EL (cell line): ENCODE measurements around the gene LPCAT1.
A peak's percentile ranks its signal among the peaks of the same experiment; 100 is the strongest.

Experiments used
- DNase-seq: peaks from one replicate; pipeline ENCODE4 v3.0.0-alpha.2; 2016

The LPCAT1 gene

DNA sequence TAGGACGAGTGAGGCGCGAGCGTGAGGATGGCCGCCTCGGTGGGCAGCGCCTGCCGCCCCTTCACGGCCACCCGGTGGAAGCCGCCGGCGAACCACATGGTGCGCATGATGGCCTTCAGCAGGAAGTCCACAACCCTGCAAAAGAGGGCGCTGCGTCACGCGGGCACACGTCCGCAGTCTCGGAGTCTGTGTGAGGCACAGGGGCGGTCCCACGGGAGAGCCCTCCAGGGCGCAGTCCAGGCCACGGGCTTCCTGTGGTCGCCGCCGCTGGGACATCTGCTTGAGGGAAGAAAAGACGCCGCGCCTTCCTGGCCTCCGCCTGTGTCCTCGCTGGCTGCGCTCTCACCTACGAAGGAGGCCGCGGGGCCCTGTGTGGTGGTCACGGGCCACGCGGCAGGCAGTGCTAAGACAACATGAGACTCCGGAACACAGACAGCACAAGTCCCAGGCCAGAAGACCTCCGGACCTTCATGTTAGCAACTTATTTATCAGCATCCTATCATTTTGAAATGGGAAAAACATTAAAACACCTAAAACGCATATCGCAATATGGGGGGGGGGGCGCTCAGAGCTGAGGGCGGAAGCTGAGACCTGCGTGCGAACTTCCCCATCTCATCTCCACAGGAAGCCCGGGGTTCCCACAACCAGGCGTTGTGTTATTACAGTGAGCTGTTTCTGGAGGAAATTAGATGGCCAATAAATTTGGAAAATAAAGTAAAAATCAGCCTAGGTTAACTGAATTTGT is 28.8 kb downstream of the LPCAT1 start:
- no peak for DNase-seq

DNA sequence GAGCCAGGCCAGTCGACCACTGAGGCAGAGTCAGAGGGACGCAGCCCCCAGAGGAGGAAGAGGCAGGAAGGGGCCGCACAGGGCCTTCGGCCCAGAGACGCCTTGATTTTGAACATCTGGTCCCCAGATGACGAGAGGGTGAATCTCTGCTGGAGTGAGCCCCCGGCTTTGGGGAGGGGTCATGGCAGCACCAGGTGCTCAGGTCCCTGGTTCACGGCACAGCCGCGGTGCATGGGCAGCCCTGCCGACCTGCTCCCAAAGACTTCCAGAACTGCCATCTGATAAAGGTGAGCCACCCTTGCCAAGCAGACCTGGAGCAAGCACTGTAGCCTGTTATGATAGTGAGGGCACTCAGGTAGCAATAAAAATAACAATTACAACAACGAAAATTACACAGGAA is 29.8 kb downstream of the LPCAT1 start:
- DNase-seq: no peak

GRCh38 chr5:1493413-1493812 is 30.3 kb downstream of the LPCAT1 start:
- no peak for DNase-seq

DNA sequence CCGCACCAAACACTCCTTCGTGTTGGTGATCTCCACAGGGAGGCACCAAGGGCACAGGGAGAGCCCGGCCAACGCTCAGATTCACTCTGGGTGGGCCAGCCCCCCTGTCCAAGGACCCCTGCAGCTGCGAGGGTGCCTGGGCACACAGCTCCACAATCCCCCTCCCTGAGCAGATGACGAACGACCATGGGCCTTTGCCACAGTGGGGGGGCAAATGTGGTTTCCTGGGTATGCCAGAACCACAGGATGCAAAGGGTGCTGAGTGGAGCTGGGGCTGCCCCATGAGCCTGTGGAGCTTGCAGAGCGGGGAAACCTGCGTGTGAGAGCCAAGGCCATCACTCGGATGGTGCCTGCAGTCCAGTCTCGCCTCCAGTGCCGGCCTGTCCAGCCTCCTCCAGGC is 31.0 kb downstream of the LPCAT1 start:
- DNase-seq: no peak

DNA sequence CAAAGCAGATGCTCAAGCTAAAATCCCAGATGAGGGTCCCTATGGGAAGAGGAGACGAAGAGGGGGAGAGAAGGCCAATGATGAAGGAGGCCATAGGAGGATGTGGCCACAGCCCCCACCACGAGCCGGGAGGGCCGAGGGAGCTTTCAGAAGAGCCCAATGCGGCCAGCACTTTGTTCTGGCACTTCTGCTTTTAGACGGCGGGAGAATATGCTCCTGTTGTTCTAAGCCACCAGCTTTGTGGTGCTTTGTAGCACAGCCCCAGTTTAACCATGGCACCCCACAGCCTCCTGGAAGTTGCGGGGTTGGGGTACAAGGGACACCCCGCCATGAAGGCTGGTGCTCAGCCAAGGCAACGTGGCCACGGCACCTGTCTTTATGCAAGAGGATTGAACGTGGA is 33.4 kb downstream of the LPCAT1 start:
- no peak for DNase-seq

- no peak for DNase-seq
Measured at GRCh38 chr5:1489754-1490153, 34.0 kb downstream of the LPCAT1 start.

GRCh38 chr5:1488882-1489680 is 34.7 kb downstream of the LPCAT1 start:
- peak; percentile 63 for DNase-seq

GRCh38 chr5:1487079-1487764 is 36.5 kb downstream of the LPCAT1 start:
- DNase-seq: no peak

- DNase-seq: no peak
Measured at GRCh38 chr5:1486271-1486670, 37.5 kb downstream of the LPCAT1 start.

DNA sequence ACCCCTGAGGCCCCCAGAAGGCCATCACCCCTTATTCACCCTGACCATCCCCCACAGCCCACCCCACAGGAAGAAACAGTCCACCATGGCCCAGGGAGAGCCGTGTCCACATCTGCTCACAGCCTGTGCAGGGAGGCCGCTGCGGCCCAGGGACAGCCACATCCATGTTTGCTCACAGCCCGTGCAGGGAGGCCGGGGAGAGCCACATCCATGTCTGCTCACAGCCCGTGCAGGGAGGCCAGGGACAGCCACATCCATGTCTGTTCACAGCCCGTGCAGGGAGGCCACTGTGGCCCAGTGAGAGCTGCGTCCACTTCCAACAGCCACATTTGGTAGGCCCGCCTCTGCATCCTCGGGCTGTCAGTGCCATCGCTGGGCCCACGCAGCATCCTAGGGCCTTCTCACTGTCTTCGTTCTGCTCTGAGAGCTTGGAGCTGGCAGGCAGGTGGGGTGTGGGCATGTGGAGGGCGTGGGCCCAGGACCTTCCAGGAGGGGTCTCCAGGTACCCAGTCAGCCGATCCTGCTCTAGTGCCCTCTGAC is 38.1 kb downstream of the LPCAT1 start:
- no peak for DNase-seq

GRCh38 chr5:1484730-1485578 is 38.8 kb downstream of the LPCAT1 start:
- DNase-seq: no peak

DNA sequence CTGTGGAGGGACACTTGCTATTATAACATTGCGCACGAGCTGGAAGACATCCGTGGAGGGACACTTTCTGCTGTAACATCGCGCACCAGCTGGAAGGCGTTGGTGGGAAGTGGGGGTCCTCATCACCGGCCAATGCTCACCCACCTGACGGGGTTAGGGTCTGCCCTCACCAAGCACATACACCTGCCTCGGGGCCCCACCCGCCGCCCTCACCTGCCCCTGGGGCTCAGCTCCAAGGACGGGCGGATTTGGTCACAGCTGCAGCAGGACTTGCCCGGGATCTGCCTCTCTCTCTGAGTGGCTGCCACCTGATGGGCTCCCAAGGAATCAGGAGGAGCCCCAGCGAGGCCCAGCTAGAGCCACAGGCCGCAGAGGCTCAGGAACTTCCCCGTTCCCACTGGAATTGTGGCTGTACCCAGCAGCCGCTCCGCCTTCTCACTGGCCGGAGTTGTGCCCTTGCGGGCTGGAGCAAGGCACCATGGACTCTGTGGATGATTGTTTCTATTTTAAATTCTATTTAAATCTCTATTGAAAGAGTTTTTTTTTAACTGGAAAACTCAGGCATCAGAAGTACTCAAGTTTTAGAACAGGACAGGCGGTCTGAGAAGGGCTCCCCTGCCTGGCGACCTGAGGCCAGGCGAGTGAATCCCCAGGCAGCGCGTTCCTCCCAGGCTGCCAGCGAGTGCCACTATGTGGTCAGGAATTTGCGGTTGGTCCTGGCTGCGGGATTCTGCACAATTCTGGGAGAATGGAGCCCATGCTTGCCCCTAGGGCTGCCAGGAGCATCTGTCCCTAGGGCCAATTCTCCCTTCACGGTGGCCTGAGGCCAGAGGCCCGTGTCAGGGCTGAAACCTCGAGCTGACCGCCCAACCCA is 39.7 kb downstream of the LPCAT1 start:
- no peak for DNase-seq

DNA sequence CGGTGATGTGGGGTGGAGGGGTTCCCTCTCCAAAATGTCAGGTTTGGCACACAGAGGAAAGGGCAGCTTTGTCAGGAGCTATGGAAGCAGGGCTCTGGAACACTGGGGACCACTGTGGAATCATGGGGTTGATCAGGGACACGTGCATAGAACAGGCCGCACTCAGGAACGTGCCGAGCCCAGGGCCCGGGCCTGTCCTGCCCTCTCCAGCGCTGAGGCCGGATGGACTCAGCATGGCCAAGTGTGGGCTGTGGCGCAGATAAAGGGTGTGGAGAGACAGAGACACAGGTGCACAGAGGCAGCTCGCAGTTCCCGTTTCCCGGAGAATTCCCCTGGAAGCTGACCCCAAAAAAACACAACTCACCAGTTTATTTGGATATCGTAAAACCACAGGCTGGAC is 40.7 kb downstream of the LPCAT1 start:
- no peak for DNase-seq

DNA sequence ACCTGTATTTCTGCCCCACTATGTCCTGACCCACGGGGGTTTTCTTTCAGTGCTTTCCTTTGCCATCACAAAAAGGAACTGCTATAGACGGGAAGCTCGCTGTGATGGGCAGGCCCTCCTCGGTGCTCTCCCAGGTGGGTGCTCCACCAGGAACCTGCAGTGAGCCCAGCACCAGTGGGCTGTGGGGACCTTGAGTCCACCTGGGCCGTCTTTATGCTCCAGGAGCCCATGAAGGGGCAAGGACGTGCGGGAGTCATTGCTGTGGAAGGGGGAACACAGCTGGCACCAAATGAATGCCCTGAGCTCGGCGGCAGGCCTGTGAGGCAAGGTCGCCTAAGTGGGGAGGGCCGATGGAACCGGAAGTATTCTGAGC is 41.8 kb downstream of the LPCAT1 start:
- DNase-seq: no peak

- DNase-seq: no peak
Measured at GRCh38 chr5:1481266-1481958, 42.3 kb downstream of the LPCAT1 start.

- no peak for DNase-seq
Measured at GRCh38 chr5:1480806-1481205, 43.0 kb downstream of the LPCAT1 start.

GRCh38 chr5:1480217-1480616 is 43.5 kb downstream of the LPCAT1 start:
- no peak for DNase-seq

- DNase-seq: no peak
Measured at GRCh38 chr5:1479581-1480188, 44.1 kb downstream of the LPCAT1 start.

GRCh38 chr5:1479066-1479465 is 44.7 kb downstream of the LPCAT1 start:
- DNase-seq: no peak

GRCh38 chr5:1478271-1479035 is 45.3 kb downstream of the LPCAT1 start:
- no peak for DNase-seq
